Caco-2 (cell line): Measurements from ENCODE around the gene PRPF38A. TPM values are rescaled to one million over a fixed set of nuclear protein-coding genes. Genes with fewer than 3 reads are reported as not detected.

ENCODE experiments used
- BruUV-seq: library from RNA; stranded (reverse); fragments of 400-500 nt; replicated peaks from 2 replicates; lab custom pipeline; 2021; lab: Mats Ljungman, UMichigan
- CTCF ChIA-PET: fragments of 300-600 bp; sonication (Branson Sonifier 250); formaldehyde crosslinking; loops from one replicate; lab custom pipeline; 2022; ENCODE audit warnings: antibody characterized with exemption; lab: Charles Lee
- POLR2A ChIA-PET: fragments of 300-600 bp; sonication (Branson Sonifier 250); formaldehyde crosslinking; loops from one replicate; lab custom pipeline; 2022; ENCODE audit warnings: antibody characterized with exemption; lab: Charles Lee
- DNase-seq, 2 experiments: peaks; one replicate each; pipeline versions ENCODE4 v3.0.0 to v3.0.0-alpha.2; 2020 to 2022
- H3K27me3 ChIP-seq: replicated peaks from 2 replicates; pipeline ENCODE4 v1.6.0; 2011; ENCODE audit warnings: low read length; ENCODE audit not compliant: control insufficient read depth, insufficient read depth
- H3K36me3 ChIP-seq: 2 replicates; pipeline ENCODE4 v1.5.1; 2011; ENCODE audit warnings: low read length; ENCODE audit not compliant: control insufficient read depth, insufficient read depth
- H3K4me1 ChIP-seq: fragments of 250-450 bp; sonication (Bioruptor Pico); 2 replicates; pipeline ENCODE4 v1.5.1; 2020; ENCODE audit warnings: mild to moderate bottlenecking
- H3K4me3 ChIP-seq: 2 replicates; pipeline ENCODE4 v1.5.1; 2011; ENCODE audit warnings: low read depth, mild to moderate bottlenecking, control low read depth, low read length
- H3K9me3 ChIP-seq: fragments of 250-450 bp; sonication (Bioruptor Pico); 2 replicates; pipeline ENCODE4 v1.5.1; 2020; ENCODE audit warnings: mild to moderate bottlenecking, moderate library complexity
- H3K27ac Mint-ChIP-seq: one replicate; pipeline ENCODE4 v1.8.0; 2022; ENCODE audit warnings: mixed read lengths; ENCODE audit not compliant: unreplicated experiment
- H3K27me3 Mint-ChIP-seq: one replicate; pipeline ENCODE4 v1.8.0; 2022; ENCODE audit warnings: mixed read lengths; ENCODE audit not compliant: insufficient read depth, unreplicated experiment
- H3K36me3 Mint-ChIP-seq: one replicate; pipeline ENCODE4 v1.8.0; 2022; ENCODE audit warnings: mild to moderate bottlenecking, mixed read lengths; ENCODE audit not compliant: insufficient read depth, unreplicated experiment
- H3K4me1 Mint-ChIP-seq: one replicate; pipeline ENCODE4 v1.8.0; 2022; ENCODE audit warnings: low read depth, mixed read lengths; ENCODE audit not compliant: unreplicated experiment
- H3K4me3 Mint-ChIP-seq: one replicate; pipeline ENCODE4 v1.8.0; 2022; ENCODE audit warnings: mild to moderate bottlenecking, moderate library complexity, mixed read lengths; ENCODE audit not compliant: unreplicated experiment
- H3K9me3 Mint-ChIP-seq: one replicate; pipeline ENCODE4 v1.8.0; 2022; ENCODE audit warnings: mixed read lengths; ENCODE audit not compliant: unreplicated experiment
- CTCF ChIP-seq, 2 experiments: fragments of 200-600 bp in 1 of 2; IDR thresholded peaks; 1 replicate in 1 of 2; 2 replicates in 1 of 2; pipeline versions ENCODE4 v1.5.1 to v1.8.0; 2011 to 2022; ENCODE audit warnings: antibody characterized with exemption in 1 of 2, control low read depth in 1 of 2, inconsistent platforms in 1 of 2, low read depth in 1 of 2, low read length in 1 of 2, mild to moderate bottlenecking in 1 of 2, moderate library complexity in 1 of 2; ENCODE audit not compliant: insufficient read depth in 1 of 2, severe bottlenecking in 1 of 2, unreplicated experiment in 1 of 2
- intact Hi-C: fragments of 100-400 bp; cut with micrococcal nuclease; formaldehyde crosslinking; loops from one replicate; pipeline ENCODE4 v1.10.0; 2022; ENCODE audit not compliant: unreplicated experiment
- total RNA-seq: library from RNA; stranded (reverse); gene quantifications from 2 replicates; pipeline ENCODE4 v1.2.3, GENCODE V29; 2022

PRPF38A gene
- total RNA-seq, 1 experiment from 2014 or later, result 43.1 TPM

GRCh38 chr1:52403566-52404115, 761 bp upstream of the PRPF38A start:
- BruUV-seq, result TSS peak; percentile 61
- H3K4me3 Mint-ChIP-seq, result peak overlapping the region; percentile 87
- no peak for TF ChIP-seq CTCF (IDR thresholded peaks at IDR 0.05; ENCODE audit: insufficient read depth in 1 of 2, low read depth in 1 of 2, low read length in 1 of 2, severe bottlenecking in 1 of 2, unreplicated experiment in 1 of 2)
- intact Hi-C loops, result loop anchor here (1.0 to 5.0 kb wide), 2 partner anchors 37 to 284 kb away; partner anchors contain the start of gene CC2D1B
- no peaks in the 10 kb centered on the region for H3K9me3 ChIP-seq
- ChIA-PET POLR2A (interaction anchor here (0.6 to 2.7 kb wide), 7 partner anchors 9 to 793 kb away, joined by 3 to 14 read pairs (median 4); partner anchors contain the start of genes CC2D1B and TUT4), CTCF (interaction anchor here (0.6 to 1.5 kb wide), 4 partner anchors 25 to 283 kb away, joined by 4 to 7 read pairs (median 6); no protein-coding TSS in a partner anchor)
- no peaks in the 10 kb centered on the region for H3K27me3 ChIP-seq
- no peaks in the 10 kb centered on the region for H3K4me1 Mint-ChIP-seq
- H3K27me3 Mint-ChIP-seq, result no peaks in the 10 kb centered on the region
- H3K36me3 Mint-ChIP-seq, result peaks cover 45% of the 10 kb centered on the region
- peaks cover 17% of the 10 kb centered on the region for H3K4me1 ChIP-seq
- H3K27ac Mint-ChIP-seq, result peak overlapping the region; percentile 91
- DNase-seq, result peak; percentile 31 to 40
- H3K9me3 Mint-ChIP-seq, result no peaks in the 10 kb centered on the region
- H3K36me3 ChIP-seq, result peaks cover 2% of the 10 kb centered on the region; the same call in 1 of the 2 replicates
- peak overlapping the region; percentile 60 for H3K4me3 ChIP-seq

DNA sequence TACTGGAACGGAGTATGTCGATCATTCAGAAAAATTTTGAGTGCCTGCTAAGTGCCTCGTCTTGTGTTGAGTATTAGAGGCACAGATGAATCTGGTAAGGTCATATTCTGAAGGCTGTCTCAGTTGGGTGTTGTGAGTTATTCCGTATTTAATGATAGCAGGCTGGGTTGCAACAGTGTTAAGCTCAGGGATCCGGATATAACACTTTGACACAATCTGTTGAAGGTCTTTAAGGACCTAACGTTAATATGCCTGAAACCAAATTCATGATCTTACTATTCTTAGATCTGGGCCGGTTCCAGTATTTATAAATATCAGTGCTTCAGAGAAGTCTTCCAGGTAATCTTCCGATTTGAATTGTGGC, 555 bp downstream of the PRPF38A start:
- TF ChIP-seq CTCF (IDR thresholded peaks at IDR 0.05; ENCODE audit: insufficient read depth in 1 of 2, low read depth in 1 of 2, low read length in 1 of 2, severe bottlenecking in 1 of 2, unreplicated experiment in 1 of 2), result no peak
- H3K4me3 Mint-ChIP-seq, result peak overlapping the region; percentile 87
- no peak for DNase-seq
- Histone ChIP-seq H3K36me3 (peaks cover 2% of the 10 kb centered on the region; the same call in 1 of the 2 replicates), H3K4me1 (peaks cover 17% of the 10 kb centered on the region), H3K4me3 (peak overlapping the region; percentile 60), H3K9me3 (no peaks in the 10 kb centered on the region), H3K27me3 (no peaks in the 10 kb centered on the region)
- H3K4me1 Mint-ChIP-seq, result no peaks in the 10 kb centered on the region
- no peaks in the 10 kb centered on the region for H3K9me3 Mint-ChIP-seq
- H3K36me3 Mint-ChIP-seq, result peaks cover 40% of the 10 kb centered on the region
- BruUV-seq, result TSS peak; percentile 74
- peak overlapping the region; percentile 91 for H3K27ac Mint-ChIP-seq
- CTCF ChIA-PET, result interaction anchor here (1.5 kb wide), 1 partner anchor 36 kb away, joined by 4 read pairs; no protein-coding TSS in a partner anchor
- POLR2A ChIA-PET, result interaction anchor here (0.5 to 2.7 kb wide), 2 partner anchors 148 to 1273 kb away, joined by 4 to 14 read pairs; partner anchors contain the start of gene TUT4
- intact Hi-C loops, result loop anchor here (1.0 to 5.0 kb wide), 2 partner anchors 39 to 282 kb away; partner anchors contain the start of gene CC2D1B
- no peaks in the 10 kb centered on the region for H3K27me3 Mint-ChIP-seq

DNA sequence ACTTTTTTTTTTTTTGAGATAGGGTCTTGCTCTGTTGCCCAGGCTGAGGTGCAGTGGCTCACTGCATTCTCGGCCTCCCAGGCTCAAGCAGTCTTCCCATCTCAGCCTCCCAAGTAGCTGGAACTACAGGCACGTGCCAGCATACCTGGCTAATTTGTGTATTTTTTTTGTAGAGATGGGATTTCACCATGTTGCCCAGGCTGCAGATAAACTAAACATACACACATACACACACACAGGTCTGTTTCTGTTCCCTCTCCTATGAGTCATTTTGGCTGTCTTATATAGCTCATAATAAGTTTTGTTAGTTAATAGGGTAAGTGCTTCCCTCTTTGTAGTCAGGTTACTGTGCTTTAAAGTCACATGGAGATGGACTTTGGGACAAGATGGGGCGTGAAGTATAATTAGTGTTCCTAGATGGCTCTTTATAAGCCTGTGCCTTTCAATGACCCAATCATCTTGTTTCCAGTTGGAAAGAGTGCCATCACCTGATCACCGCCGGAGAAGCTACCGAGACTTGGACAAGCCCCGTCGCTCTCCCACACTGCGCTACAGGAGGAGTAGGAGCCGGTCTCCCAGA, 9.1 kb downstream of the PRPF38A start:
- Histone ChIP-seq H3K4me1 (no peaks in the 10 kb centered on the region), H3K36me3 (peaks cover 3% of the 10 kb centered on the region; the same call in 1 of the 2 replicates), H3K4me3 (no peak overlapping the region), H3K9me3 (no peaks in the 10 kb centered on the region), H3K27me3 (no peaks in the 10 kb centered on the region)
- CTCF ChIA-PET, result no interaction called here
- Mint-ChIP-seq H3K4me1 (no peaks in the 10 kb centered on the region), H3K9me3 (no peaks in the 10 kb centered on the region), H3K27ac (no peak overlapping the region), H3K4me3 (no peak overlapping the region), H3K36me3 (peaks cover 79% of the 10 kb centered on the region), H3K27me3 (no peaks in the 10 kb centered on the region)
- no peak for TF ChIP-seq CTCF (IDR thresholded peaks at IDR 0.05; ENCODE audit: insufficient read depth in 1 of 2, low read depth in 1 of 2, low read length in 1 of 2, severe bottlenecking in 1 of 2, unreplicated experiment in 1 of 2)
- no TSS peak for BruUV-seq
- POLR2A ChIA-PET, result no interaction called here
- intact Hi-C loops, result no loop called here
- DNase-seq, result no peak
